Measurements from ENCODE around the gene NSUN4.
"Not testable (repeated sequence)": the region's sequence is repeated elsewhere in the genome, so short reads cannot be mapped to it uniquely, and the experiment has no call there.

Gene NSUN4

GRCh38 chr1:46340404-46341221, at the start of gene NSUN4:
Gene NSUN4, plus strand, starts transcription at chr1:46340807. Its CDS starts 20 bp downstream, at chr1:46340827.
- peak; percentile 86 for DNase-seq (ENCODE audit: low read depth)

DNA sequence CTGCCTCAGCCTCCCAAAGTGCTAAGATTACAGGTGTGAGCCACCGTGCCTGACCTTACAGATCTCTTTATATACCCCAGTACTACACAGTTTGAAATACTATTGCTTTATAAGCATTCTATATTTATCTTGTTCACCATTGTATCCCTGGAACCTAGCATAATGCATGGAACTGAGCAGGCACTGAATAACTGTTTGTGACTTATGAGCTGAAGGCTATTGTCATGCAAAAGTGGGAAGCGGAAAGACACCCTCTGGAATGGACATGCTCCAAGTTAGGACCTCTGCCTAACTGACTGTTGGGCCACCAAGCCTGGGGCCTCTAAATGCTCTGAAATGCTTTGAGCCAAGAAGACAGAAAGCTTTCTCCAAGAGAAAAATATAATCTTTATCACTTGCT, 45.3 kb upstream of the NSUN4 start:
- DNase-seq (ENCODE audit: low read depth) = no peak

DNA sequence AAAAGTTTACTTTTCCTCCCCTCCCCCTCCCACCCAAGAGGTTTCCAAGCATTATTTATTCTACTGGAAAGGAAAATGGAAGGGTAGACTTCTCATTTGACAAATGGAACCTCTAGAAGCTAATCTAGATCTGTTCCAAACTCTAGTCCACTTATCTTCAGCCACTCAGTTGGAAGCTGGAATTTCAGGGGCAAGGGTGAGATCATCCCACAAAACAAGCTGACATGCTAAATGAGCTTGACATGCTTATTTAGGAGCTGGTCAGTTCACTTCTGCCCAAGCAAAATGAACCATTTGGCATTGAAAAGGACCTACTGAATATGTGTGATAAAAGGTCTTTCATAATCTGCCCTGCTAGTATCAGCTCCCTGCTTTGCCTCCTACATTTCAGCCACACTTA, 42.2 kb upstream of the NSUN4 start:
- no peak for DNase-seq (ENCODE audit: low read depth)

- no peak for DNase-seq (ENCODE audit: low read depth)
Measured at GRCh38 chr1:46300673-46301405, 39.8 kb upstream of the NSUN4 start.

GRCh38 chr1:46301406-46301807, 39.2 kb upstream of the NSUN4 start:
- no peak for DNase-seq (ENCODE audit: low read depth)

- DNase-seq (ENCODE audit: low read depth) = no peak
Measured at GRCh38 chr1:46301808-46302640, 38.6 kb upstream of the NSUN4 start.

DNA sequence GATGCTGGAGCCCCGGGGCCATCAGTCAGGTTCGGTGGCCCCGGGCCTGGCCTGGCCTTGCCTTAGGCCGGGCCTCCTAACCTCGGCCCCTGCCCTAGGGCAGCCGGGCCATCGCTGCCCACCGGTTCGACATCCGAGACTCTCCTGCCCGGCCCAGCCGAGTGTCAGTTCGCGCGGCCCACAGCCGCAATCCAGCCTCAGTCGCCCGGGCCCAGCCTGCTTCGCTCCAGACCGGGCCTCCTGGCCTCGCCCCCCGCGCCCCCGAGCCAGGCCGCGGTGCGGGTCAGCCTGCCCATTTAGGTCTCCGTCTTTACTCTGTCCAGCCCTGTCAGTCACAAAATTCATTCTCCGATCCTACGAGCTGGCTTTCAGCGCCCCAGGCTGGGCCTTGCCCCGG, 38.0 kb upstream of the NSUN4 start:
- no peak for DNase-seq (ENCODE audit: low read depth)

DNA sequence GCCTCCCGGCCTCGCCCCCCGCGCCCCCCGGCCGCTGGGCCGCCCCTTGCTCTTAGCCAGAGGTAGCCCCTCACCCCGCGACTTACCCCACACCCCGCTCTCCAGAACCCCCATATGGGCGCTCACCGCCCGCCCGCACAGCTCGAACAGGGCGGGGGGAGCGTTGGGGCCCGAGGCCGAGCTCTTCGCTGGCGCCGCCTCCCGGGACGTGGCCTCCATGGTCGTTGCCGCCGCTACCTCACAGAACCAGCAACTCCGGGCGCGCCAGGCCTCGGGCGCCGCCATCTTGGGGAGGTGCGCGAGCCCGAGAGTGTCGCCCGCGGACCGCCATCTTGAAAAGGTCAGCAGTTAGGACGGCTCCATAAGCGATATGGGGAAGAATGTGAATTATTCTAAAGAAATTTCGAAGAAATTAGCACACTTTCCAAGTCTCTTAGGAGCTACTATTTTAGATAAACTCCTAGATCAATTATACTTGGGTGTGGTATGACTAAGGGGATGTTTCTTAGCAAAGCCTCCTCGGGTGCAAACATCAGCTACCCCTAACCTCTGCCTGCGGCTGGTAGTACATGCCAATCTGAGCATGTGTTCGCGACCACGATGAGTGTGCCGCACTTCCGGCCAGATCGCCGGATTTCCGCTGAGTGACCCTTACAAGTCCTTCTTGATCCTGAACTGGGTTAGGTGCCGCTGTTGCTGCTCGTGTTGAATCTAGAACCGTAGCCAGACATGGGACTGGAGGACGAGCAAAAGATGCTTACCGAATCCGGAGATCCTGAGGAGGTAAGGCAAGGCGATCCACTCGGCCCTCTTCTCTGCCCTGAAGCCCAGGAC, 37.4 kb upstream of the NSUN4 start, which contains the start of the genes LRRC41 and UQCRH:
Gene LRRC41 (minus strand): TSS at position 579 of the 834 bp plus-strand sequence. CDS start 294 bp downstream, at position 285.
Gene UQCRH (plus strand): TSS at position 661 of the 834 bp plus-strand sequence. CDS start 69 bp downstream, at position 730.
- DNase-seq (ENCODE audit: low read depth) = peak; percentile 97

GRCh38 chr1:46303872-46304326, 36.7 kb upstream of the NSUN4 start:
- no peak for DNase-seq (ENCODE audit: low read depth)

DNA sequence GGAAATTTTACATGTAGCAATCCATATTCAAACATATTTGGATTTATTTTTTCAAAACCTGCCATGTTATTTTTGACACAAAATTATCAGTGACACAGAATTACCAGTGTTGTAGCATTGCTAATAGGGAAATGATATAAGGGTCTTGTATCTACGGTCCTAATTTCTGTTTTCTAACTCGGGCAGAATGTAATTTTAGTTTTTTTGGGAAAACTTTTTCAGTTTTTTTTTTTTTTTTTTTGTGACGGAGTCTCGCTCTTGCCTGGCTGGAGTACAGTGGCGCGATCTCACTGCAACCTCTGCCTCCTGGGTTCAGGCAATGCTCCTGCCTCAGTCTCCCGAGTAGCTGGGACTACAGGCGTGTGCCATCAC, 34.5 kb upstream of the NSUN4 start:
- no peak for DNase-seq (ENCODE audit: low read depth)

DNA sequence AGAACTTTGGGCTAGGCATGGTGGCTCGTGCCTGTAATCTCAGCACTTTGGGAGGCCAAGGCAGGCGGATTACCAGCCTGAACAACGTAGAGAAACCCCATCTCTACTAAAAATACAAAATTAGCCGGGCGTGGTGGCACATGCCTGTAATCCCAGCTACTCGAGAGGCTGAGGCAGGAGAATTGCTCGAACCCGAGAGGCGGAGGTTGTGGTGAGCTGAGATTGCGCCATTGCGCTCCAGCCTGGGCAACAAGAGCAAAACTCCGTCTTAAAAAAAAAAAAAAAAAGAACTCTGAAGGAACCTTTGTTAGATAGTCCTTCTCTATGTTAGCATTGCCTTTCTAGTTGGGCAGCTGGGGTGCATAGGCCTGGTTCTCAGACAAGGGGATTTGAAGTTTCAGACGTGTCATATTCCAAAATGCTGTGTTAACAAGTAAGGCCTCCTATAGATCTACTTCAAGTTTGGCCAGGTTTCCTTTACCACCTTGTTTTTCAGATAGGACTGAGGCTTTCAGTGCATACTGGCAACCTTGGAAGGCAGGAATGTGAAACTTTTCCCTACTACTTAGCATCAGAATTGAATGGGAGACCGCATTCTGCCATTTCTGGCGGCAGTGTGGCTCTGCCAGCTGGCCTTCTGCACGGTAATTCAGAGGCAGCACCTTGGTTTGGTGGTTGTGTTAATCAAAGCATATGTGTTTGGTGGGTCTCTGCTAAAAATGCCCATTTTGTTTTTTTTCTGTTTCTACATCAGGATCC, 31.0 kb upstream of the NSUN4 start:
- no peak for DNase-seq (ENCODE audit: low read depth)

- DNase-seq (ENCODE audit: low read depth) = no peak
Measured at GRCh38 chr1:46310321-46310720, 30.3 kb upstream of the NSUN4 start.

- peak; percentile 34 for DNase-seq (ENCODE audit: low read depth)
Measured at GRCh38 chr1:46315669-46316403, 24.8 kb upstream of the NSUN4 start.

DNA sequence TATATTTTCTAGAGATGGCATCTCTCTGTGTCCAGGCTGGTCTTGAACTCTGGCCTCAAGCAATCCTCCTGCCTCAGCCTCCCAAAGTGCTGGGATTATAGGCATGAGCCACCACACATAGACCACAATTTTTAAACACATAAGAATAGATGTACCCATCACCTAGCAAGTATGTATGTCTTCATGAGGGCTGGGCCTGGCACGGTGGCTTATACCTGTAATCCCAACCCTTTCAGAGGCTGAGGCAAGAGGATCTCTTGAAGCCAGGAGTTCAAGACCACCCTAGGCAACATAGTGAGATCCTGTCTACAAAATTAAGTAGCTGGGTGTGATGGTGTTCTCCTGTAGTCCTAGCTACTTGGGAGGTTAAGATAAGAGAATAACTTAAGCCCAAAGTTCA, 23.3 kb upstream of the NSUN4 start:
- DNase-seq (ENCODE audit: low read depth) = no peak

- DNase-seq (ENCODE audit: low read depth) = not testable (repeated sequence)
Measured at GRCh38 chr1:46319301-46319700, 21.3 kb upstream of the NSUN4 start.

DNA sequence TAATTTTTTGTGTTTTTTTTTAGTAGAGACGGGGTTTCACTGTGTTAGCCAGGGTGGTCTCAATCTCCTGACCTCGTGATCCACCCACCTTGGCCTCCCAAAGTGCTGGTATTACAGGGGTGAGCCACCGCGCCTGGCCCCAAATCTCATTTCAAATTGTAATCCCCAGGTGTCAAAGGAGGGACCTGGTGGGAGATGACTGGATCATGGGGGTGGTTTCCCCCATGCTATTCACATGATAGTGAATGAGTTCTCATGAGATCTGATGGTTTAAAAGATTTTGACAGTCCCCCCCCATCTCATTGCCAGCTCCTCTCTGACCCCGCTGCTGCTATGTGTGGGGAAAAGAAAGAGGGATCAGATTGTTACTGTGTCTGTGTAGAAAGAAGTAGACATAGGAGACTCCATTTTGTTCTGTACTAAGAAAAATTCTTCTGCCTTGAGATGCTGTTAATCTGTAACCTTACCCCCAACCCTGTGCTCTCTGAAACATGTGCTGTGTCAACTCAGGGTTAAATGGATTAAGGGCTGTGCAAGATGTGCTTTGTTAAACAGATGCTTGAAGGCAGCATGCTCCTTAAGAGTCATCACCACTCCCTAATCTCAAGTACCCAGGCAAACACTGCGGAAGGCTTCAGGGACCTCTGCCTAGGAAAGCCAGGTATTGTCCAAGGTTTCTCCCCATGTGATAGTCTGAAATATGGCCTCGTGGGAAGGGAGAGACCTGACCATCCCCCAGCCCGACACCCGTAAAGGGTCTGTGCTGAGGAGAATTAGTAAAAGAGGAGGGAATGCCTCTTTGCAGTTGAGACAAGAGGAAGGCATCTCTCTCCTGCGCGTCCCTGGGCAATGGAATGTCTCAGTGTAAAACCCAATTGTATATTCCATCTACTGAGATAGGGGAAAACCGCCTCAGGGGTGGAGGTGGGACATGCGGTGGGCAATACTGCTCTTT, 20.4 kb upstream of the NSUN4 start:
- not testable (repeated sequence) for DNase-seq (ENCODE audit: low read depth)

GRCh38 chr1:46322191-46322590, 18.4 kb upstream of the NSUN4 start:
- DNase-seq (ENCODE audit: low read depth) = not testable (repeated sequence)

DNA sequence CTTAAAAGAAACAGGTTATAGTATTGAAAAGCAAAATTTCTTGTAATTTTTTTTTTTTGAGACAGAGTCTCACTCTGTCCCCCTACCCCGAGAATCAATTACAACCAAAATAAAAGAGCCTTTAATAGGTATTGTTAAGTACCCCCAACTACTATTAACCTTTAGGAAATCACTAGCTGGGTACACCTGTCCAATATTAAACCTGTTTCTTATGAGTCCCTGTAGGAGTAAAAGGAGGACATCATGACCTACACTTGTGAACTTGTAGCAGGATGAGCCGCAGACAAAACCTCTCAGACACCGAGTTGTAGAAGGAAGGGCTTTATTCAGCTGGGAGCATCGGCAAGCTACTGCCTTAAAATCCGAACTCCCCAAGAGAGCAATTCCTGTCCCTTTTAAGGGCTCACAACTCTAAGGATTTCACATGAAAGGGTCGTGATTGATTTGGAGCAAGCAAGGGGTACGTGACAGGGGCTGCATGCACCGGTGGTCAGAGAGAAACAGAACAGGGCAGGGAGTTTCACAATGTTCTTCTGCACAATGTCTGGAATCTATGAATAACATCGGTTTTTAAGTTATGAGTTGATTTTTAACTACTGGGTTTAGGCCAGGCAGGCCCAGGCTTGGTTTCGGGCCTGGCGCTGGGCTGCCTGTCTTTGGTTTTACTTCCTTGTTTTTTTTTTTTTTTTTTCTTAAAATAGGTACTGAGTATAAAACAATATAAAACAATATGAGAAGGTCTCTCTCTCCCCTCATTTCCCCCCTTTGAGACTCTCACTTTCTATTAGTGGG, 15.1 kb upstream of the NSUN4 start:
- not testable (repeated sequence) for DNase-seq (ENCODE audit: low read depth)

All from HS-5 (cell line).